HG02610 (cell line): ENCODE measurements around the gene ZKSCAN8.

ENCODE experiments used
- ATAC-seq: cut with Tn5 transposase; IDR thresholded peaks from one replicate; pipeline ENCODE4 v1.9.1; 2021; ENCODE audit warnings: mild to moderate bottlenecking, moderate library complexity; ENCODE audit not compliant: unreplicated experiment

ZKSCAN8 gene

DNA sequence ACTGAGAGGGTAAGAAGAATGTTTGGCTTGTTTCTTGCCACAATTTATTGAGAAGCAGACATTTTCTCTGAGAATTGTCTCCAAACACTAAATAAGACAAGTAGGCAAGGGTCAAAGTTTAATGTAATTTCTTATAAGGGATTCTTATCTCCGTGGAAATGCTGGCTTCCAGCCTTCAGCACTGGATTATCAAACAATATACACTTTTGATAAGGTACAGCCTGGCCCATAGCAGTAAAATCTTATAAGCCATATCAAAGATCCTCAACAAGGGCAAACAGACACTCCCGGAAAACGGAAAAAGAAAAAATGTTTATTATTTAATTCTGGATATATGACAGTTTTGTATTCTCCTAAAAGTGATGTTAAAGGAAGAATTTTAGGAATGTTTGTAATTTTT is 64.8 kb downstream of the ZKSCAN8 start:
- ATAC-seq, result no peak

- no peak for ATAC-seq
These were observed 65.3 kb downstream of the ZKSCAN8 start for GRCh38 chr6:28206928-28207509.

- ATAC-seq, result no peak
These were observed 65.9 kb downstream of the ZKSCAN8 start for GRCh38 chr6:28207510-28208110.

- no peak for ATAC-seq
These were observed 66.5 kb downstream of the ZKSCAN8 start for GRCh38 chr6:28208111-28208659.
